Measurements from ENCODE around the gene OBP2A.

Gene OBP2A

DNA sequence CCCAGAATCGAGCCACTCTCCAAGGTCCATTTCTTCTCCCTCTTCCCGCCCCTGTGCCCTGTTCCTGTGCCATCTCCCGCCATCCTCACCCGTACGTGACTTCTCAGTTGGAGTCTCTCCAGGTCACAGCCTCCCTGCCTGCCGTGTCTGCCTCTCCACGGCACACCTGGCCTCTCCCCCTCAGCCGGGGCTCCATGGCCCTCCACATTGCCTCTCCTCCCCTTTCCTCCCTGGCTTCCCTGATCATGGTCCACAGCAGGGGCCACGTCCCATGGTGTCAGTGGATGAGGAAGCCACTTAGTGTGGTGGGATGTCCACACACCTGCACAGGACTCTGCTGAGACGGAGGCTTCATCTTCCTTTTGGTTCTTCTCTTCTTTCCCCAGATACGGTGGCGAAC lies 17.9 kb downstream of the OBP2A start:
- H3F3A ChIP-seq (ENCODE audit: insufficient read depth, low read length), result no peaks in the 10 kb centered on the region

DNA sequence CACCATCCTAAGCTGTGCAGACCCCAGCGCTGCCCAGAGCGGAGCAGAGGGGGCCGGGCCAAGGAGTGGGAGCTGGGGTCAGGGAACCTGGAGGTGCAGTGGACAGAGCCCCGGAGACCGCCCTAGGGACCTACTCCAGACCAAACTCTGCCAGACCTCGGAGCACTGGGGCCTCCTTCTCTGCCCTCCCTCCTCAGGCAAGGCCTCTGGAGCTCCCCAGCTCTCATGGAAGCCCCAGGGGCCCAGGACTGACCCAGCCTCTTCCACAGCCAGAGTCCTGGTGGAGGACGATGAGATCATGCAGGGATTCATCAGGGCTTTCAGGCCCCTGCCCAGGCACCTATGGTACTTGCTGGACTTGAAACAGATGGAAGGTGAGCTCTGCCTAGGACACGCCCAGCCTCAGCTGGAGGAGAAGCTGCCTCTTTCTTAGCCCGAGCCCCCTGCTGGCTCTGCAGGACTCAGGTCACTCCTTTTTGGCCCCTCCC lies 19.3 kb downstream of the OBP2A start:
- Histone ChIP-seq H3F3A (ENCODE audit: insufficient read depth, low read length) (no peaks in the 10 kb centered on the region), H3K9me2 (replicated peaks; ENCODE audit: insufficient read depth, low read length) (no peaks in the 10 kb centered on the region), H3K4me3 (ENCODE audit: low read length) (no peak overlapping the region), H2AFZ (ENCODE audit: low read length) (no peak overlapping the region), H3K79me2 (ENCODE audit: low read length) (no peaks in the 10 kb centered on the region), H3K9me3 (replicated peaks; ENCODE audit: insufficient read depth, low read length) (no peaks in the 10 kb centered on the region), H3K9ac (ENCODE audit: low read length) (no peak overlapping the region), H3K27ac (ENCODE audit: low read length) (no peak overlapping the region), H3K36me3 (replicated peaks; ENCODE audit: insufficient read depth, low read length) (no peaks in the 10 kb centered on the region), H4K20me1 (ENCODE audit: insufficient read depth, low read length) (no peaks in the 10 kb centered on the region), H3K4me2 (ENCODE audit: low read depth, low read length) (no peak overlapping the region), H3K4me1 (ENCODE audit: low read length) (peaks cover 13% of the 10 kb centered on the region; the same call in 1 of the 2 replicates), H3K27me3 (replicated peaks; ENCODE audit: insufficient read depth, low read length) (peaks cover 6% of the 10 kb centered on the region; the same call in 1 of the 2 replicates)
- DNase-seq, result no peak
- TF ChIP-seq, protein P1, sequence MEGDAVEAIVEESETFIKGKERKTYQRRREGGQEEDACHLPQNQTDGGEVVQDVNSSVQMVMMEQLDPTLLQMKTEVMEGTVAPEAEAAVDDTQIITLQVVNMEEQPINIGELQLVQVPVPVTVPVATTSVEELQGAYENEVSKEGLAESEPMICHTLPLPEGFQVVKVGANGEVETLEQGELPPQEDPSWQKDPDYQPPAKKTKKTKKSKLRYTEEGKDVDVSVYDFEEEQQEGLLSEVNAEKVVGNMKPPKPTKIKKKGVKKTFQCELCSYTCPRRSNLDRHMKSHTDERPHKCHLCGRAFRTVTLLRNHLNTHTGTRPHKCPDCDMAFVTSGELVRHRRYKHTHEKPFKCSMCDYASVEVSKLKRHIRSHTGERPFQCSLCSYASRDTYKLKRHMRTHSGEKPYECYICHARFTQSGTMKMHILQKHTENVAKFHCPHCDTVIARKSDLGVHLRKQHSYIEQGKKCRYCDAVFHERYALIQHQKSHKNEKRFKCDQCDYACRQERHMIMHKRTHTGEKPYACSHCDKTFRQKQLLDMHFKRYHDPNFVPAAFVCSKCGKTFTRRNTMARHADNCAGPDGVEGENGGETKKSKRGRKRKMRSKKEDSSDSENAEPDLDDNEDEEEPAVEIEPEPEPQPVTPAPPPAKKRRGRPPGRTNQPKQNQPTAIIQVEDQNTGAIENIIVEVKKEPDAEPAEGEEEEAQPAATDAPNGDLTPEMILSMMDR (IDR thresholded peaks at IDR 0.05; ENCODE audit: low read length), result no peak
- no peak for TF ChIP-seq EZH2phosphoT487 (IDR thresholded peaks at IDR 0.05; ENCODE audit: low read length)
- TF ChIP-seq EZH2 (optimal IDR thresholded peaks at IDR 0.05; ENCODE audit: low read depth, low read length), result no peak

More for the DNA sequence above, 17.9 kb downstream of the OBP2A start:
- Histone ChIP-seq H3K4me3 (ENCODE audit: low read length) (no peak overlapping the region), H3K36me3 (replicated peaks; ENCODE audit: insufficient read depth, low read length) (no peaks in the 10 kb centered on the region), H3K4me2 (ENCODE audit: low read depth, low read length) (no peak overlapping the region), H3K27ac (ENCODE audit: low read length) (no peak overlapping the region), H2AFZ (ENCODE audit: low read length) (no peak overlapping the region), H3K79me2 (ENCODE audit: low read length) (no peaks in the 10 kb centered on the region), H3K27me3 (replicated peaks; ENCODE audit: insufficient read depth, low read length) (peaks cover 6% of the 10 kb centered on the region; the same call in 1 of the 2 replicates), H3K4me1 (ENCODE audit: low read length) (peaks cover 10% of the 10 kb centered on the region; the same call in 1 of the 2 replicates), H4K20me1 (ENCODE audit: insufficient read depth, low read length) (no peaks in the 10 kb centered on the region), H3K9me3 (replicated peaks; ENCODE audit: insufficient read depth, low read length) (no peaks in the 10 kb centered on the region), H3K9me2 (replicated peaks; ENCODE audit: insufficient read depth, low read length) (no peaks in the 10 kb centered on the region), H3K9ac (ENCODE audit: low read length) (no peak overlapping the region)
- DNase-seq, result no peak
- no peak for TF ChIP-seq EZH2phosphoT487 (IDR thresholded peaks at IDR 0.05; ENCODE audit: low read length)
- TF ChIP-seq EZH2 (optimal IDR thresholded peaks at IDR 0.05; ENCODE audit: low read depth, low read length), result no peak
- TF ChIP-seq, protein P1 (IDR thresholded peaks at IDR 0.05; ENCODE audit: low read length), result no peak

DNA sequence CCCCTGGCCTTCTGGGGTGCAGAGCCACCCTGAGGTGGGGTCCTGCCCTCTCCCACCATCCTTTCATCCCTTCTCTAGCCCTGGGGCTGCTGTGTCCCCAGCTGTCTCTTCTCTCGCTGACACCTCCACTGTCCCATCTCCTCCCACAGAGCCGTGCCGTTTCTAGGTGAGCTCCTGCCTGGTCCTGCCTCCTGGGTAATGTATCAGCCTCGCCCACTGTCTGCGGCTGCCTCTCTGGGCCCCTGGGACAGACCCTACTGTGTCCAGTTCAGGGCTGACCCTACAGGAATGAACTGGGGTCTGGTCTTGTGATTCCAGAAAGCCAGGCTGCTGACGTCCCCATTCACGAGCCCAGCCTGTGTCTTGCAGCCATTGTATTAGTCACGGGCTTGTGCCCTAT lies 19.7 kb downstream of the OBP2A start:
- peaks cover 13% of the 10 kb centered on the region; the same call in 1 of the 2 replicates for H3K4me1 ChIP-seq (ENCODE audit: low read length)
- H3K79me2 ChIP-seq (ENCODE audit: low read length), result no peaks in the 10 kb centered on the region
- TF ChIP-seq, protein P1 (IDR thresholded peaks at IDR 0.05; ENCODE audit: low read length), result no peak
- TF ChIP-seq EZH2phosphoT487 (IDR thresholded peaks at IDR 0.05; ENCODE audit: low read length) (no peak), EZH2 (optimal IDR thresholded peaks at IDR 0.05; ENCODE audit: low read depth, low read length) (no peak)
- H3K4me2 ChIP-seq (ENCODE audit: low read depth, low read length), result no peak overlapping the region
- H4K20me1 ChIP-seq (ENCODE audit: insufficient read depth, low read length), result no peaks in the 10 kb centered on the region
- no peak overlapping the region for H3K27ac ChIP-seq (ENCODE audit: low read length)
- no peak for DNase-seq
- H3K4me3 ChIP-seq (ENCODE audit: low read length), result no peak overlapping the region
- H3F3A ChIP-seq (ENCODE audit: insufficient read depth, low read length), result no peaks in the 10 kb centered on the region
- no peak overlapping the region for H3K9ac ChIP-seq (ENCODE audit: low read length)
- no peak overlapping the region for H2AFZ ChIP-seq (ENCODE audit: low read length)
- H3K36me3 ChIP-seq (replicated peaks; ENCODE audit: insufficient read depth, low read length), result no peaks in the 10 kb centered on the region
- H3K9me3 ChIP-seq (replicated peaks; ENCODE audit: insufficient read depth, low read length), result no peaks in the 10 kb centered on the region
- no peaks in the 10 kb centered on the region for H3K9me2 ChIP-seq (replicated peaks; ENCODE audit: insufficient read depth, low read length)
- H3K27me3 ChIP-seq (replicated peaks; ENCODE audit: insufficient read depth, low read length), result peaks cover 4% of the 10 kb centered on the region; the same call in 1 of the 2 replicates
